HepG2 (cell line): ENCODE results near the gene GDF15. TPM values are rescaled to one million over a fixed set of nuclear protein-coding genes. Genes with fewer than 3 reads are reported as not detected.

Experiments
- BORCS8-MEF2B ChIP-seq: sonication (generic); formaldehyde crosslinking; IDR thresholded peaks from 2 replicates; pipeline ENCODE4 v1.8.0; 2022; ENCODE audit warnings: mild to moderate bottlenecking, missing genetic modification reagents
- HNF4A ChIP-seq: sonication (generic); formaldehyde crosslinking; IDR thresholded peaks from 2 replicates; pipeline ENCODE4 v1.4.0; 2020; ENCODE audit warnings: missing genetic modification reagents
- KDM6A ChIP-seq: IDR thresholded peaks from 2 replicates; pipeline ENCODE4 v1.6.1; 2016; ENCODE audit warnings: low read depth
- KMT2B ChIP-seq: IDR thresholded peaks from 2 replicates; pipeline ENCODE4 v1.6.1; 2016; ENCODE audit warnings: missing genetic modification reagents, missing compliant biosample characterization
- NKX3-1 ChIP-seq: sonication (generic); formaldehyde crosslinking; IDR thresholded peaks from 2 replicates; pipeline ENCODE4 v1.5.0; 2020; ENCODE audit warnings: missing genetic modification reagents
- NPAS2 ChIP-seq: sonication (generic); formaldehyde crosslinking; IDR thresholded peaks from 2 replicates; pipeline ENCODE4 v1.8.0; 2022; ENCODE audit warnings: mild to moderate bottlenecking, missing genetic modification reagents, borderline replicate concordance
- SRSF1 ChIP-seq: fragments of 200-400 bp; formaldehyde crosslinking; optimal IDR thresholded peaks from 2 replicates; pipeline ENCODE3; 2017; ENCODE audit warnings: mild to moderate bottlenecking, low read depth, low read length, moderate library complexity
- TRIM24 ChIP-seq: sonication (generic); formaldehyde crosslinking; IDR thresholded peaks from 2 replicates; pipeline ENCODE4 v1.8.0; 2022; ENCODE audit warnings: mild to moderate bottlenecking, missing genetic modification reagents
- ZNF17 ChIP-seq: sonication (generic); formaldehyde crosslinking; IDR thresholded peaks from 2 replicates; pipeline ENCODE4 v1.5.0; 2020; ENCODE audit warnings: mild to moderate bottlenecking, missing genetic modification reagents
- ZNF468 ChIP-seq: sonication (generic); formaldehyde crosslinking; IDR thresholded peaks from 2 replicates; pipeline ENCODE4 v1.8.0; 2022; ENCODE audit warnings: mild to moderate bottlenecking, moderate library complexity, missing genetic modification reagents
- ZNF550 ChIP-seq: sonication (generic); formaldehyde crosslinking; IDR thresholded peaks from 2 replicates; pipeline ENCODE4 v1.4.0; 2020; ENCODE audit warnings: mild to moderate bottlenecking, missing genetic modification reagents, borderline replicate concordance
- polyA plus RNA-seq, 8 experiments: library from polyadenylated mRNA; depleted of rRNA in 3 of 8; stranded (reverse) in 7 of 8; unstranded in 1 of 8; fragments of >200 nt; fragmentation: Illumina TruSeq in 4 of 8; extraction: Trizol in 4 of 8; gene quantifications; 2 replicates each; pipeline versions ENCODE4 v1.2.1 to v1.2.3, GENCODE V29; 2011 to 2016; ENCODE audit warnings: low read depth in 4 of 8, missing spikeins in 1 of 8, mixed read lengths in 1 of 8; ENCODE audit not compliant: insufficient read depth in 1 of 8
- total RNA-seq, 5 experiments: library from RNA; depleted of rRNA; stranded (reverse); fragments of >200 nt; fragmentation: Illumina TruSeq; extraction: Trizol; gene quantifications; 2 replicates each; pipeline ENCODE4 v1.2.3, GENCODE V29; 2016; ENCODE audit warnings: low read depth in 1 of 5
- TF ChIP-seq, protein P1 (sequence below): sonication (generic); formaldehyde crosslinking; IDR thresholded peaks from 2 replicates; pipeline ENCODE4 v1.5.1; 2020; ENCODE audit warnings: missing genetic modification reagents, mild to moderate bottlenecking, borderline replicate concordance
- TF ChIP-seq, protein P2 (sequence below): sonication (generic); formaldehyde crosslinking; IDR thresholded peaks from 2 replicates; pipeline ENCODE4 v1.8.0; 2022; ENCODE audit warnings: mild to moderate bottlenecking, missing genetic modification reagents, moderate library complexity
- TF ChIP-seq, protein P3 (sequence below): sonication (generic); formaldehyde crosslinking; IDR thresholded peaks from 2 replicates; pipeline ENCODE4 v1.4.0; 2020; ENCODE audit warnings: missing genetic modification reagents
- TF ChIP-seq, protein P4 (sequence below): sonication (generic); formaldehyde crosslinking; IDR thresholded peaks from 2 replicates; pipeline ENCODE4 v1.4.0; 2020; ENCODE audit warnings: mild to moderate bottlenecking, missing genetic modification reagents
- TF ChIP-seq, protein P5 (sequence below): sonication (generic); formaldehyde crosslinking; IDR thresholded peaks from 2 replicates; pipeline ENCODE4 v1.4.0; 2020; ENCODE audit warnings: missing genetic modification reagents
- TF ChIP-seq, protein P6 (sequence below): sonication (generic); formaldehyde crosslinking; IDR thresholded peaks from 2 replicates; pipeline ENCODE4 v1.4.0; 2020; ENCODE audit warnings: missing genetic modification reagents, borderline replicate concordance

The GDF15 gene
- total and polyA plus RNA-seq, 2 of the 13 experiments (the other 11 are each of a cell fraction or from before 2014, with no cell fraction given) = 146 to 422 TPM

DNA sequence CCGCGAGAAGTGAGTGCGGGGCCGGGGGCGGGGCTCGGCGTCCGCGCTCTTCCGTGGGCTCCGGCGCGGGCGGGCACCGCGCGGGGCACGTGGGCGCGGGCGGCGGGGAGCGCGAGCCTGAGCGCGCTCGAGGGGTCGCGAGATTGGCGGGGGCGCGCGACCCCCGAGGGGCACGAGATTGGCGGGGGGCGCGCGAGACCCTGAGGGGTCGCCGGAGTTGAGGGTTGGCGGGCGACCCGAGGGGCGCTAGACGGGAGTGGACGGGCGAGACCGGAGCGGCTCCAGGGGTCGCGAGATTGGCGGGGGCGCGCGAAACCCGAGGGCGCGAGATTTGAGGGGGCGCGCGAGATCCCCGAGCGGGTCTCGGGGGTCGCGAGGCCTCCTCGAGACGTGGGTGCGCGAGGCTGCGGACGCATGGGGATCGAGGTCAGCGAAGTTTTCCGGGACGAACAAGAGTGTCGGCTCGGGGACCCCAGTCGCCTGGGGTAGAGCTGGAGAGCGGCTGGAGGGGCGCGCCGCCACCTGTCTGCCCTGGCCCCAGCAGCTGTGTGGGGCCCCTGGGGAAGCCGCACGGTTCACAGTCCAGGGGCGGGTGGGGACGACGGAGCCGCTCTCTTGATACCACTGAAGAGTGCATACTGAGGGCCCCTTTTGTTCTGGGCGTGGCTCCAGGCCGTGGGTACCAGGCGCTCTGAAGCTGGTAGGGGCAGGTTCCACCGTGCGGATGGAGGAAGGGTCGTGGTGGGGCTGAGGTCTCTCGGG is 33.9 kb downstream of the GDF15 start (continued):
- TF ChIP-seq, protein P1, sequence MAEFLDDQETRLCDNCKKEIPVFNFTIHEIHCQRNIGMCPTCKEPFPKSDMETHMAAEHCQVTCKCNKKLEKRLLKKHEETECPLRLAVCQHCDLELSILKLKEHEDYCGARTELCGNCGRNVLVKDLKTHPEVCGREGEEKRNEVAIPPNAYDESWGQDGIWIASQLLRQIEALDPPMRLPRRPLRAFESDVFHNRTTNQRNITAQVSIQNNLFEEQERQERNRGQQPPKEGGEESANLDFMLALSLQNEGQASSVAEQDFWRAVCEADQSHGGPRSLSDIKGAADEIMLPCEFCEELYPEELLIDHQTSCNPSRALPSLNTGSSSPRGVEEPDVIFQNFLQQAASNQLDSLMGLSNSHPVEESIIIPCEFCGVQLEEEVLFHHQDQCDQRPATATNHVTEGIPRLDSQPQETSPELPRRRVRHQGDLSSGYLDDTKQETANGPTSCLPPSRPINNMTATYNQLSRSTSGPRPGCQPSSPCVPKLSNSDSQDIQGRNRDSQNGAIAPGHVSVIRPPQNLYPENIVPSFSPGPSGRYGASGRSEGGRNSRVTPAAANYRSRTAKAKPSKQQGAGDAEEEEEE (CRISPR knock-in tag) = no peak
- TF ChIP-seq ZNF468 (CRISPR knock-in tag) (no peak), ZNF550 (CRISPR knock-in tag) (no peak), ZNF17 (CRISPR knock-in tag) (no peak), TRIM24 (CRISPR knock-in tag) (no peak), NKX3-1 (0 out of 2 replicates have a peak, but pooled peaks have one; percentile 11), NPAS2 (CRISPR knock-in tag) (no peak), BORCS8-MEF2B (CRISPR knock-in tag) (peak; percentile 50; the same call in 1 of the 2 replicates), KMT2B (CRISPR knock-in tag) (no peak), KDM6A (CRISPR knock-in tag) (peak; percentile 74), HNF4A (CRISPR knock-in tag) (peak; percentile 75), SRSF1 (no peak)
- TF ChIP-seq, protein P2, sequence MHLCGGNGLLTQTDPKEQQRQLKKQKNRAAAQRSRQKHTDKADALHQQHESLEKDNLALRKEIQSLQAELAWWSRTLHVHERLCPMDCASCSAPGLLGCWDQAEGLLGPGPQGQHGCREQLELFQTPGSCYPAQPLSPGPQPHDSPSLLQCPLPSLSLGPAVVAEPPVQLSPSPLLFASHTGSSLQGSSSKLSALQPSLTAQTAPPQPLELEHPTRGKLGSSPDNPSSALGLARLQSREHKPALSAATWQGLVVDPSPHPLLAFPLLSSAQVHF (CRISPR knock-in tag) = peak; percentile 43; the same call in 1 of the 2 replicates
- TF ChIP-seq, protein P3, sequence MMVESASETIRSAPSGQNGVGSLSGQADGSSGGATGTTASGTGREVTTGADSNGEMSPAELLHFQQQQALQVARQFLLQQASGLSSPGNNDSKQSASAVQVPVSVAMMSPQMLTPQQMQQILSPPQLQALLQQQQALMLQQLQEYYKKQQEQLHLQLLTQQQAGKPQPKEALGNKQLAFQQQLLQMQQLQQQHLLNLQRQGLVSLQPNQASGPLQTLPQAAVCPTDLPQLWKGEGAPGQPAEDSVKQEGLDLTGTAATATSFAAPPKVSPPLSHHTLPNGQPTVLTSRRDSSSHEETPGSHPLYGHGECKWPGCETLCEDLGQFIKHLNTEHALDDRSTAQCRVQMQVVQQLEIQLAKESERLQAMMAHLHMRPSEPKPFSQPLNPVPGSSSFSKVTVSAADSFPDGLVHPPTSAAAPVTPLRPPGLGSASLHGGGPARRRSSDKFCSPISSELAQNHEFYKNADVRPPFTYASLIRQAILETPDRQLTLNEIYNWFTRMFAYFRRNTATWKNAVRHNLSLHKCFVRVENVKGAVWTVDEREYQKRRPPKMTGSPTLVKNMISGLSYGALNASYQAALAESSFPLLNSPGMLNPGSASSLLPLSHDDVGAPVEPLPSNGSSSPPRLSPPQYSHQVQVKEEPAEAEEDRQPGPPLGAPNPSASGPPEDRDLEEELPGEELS (CRISPR knock-in tag) = peak; percentile 19; the same call in 1 of the 2 replicates
- TF ChIP-seq, protein P4, sequence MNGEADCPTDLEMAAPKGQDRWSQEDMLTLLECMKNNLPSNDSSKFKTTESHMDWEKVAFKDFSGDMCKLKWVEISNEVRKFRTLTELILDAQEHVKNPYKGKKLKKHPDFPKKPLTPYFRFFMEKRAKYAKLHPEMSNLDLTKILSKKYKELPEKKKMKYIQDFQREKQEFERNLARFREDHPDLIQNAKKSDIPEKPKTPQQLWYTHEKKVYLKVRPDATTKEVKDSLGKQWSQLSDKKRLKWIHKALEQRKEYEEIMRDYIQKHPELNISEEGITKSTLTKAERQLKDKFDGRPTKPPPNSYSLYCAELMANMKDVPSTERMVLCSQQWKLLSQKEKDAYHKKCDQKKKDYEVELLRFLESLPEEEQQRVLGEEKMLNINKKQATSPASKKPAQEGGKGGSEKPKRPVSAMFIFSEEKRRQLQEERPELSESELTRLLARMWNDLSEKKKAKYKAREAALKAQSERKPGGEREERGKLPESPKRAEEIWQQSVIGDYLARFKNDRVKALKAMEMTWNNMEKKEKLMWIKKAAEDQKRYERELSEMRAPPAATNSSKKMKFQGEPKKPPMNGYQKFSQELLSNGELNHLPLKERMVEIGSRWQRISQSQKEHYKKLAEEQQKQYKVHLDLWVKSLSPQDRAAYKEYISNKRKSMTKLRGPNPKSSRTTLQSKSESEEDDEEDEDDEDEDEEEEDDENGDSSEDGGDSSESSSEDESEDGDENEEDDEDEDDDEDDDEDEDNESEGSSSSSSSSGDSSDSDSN = peak; percentile 82
- TF ChIP-seq, protein P5, sequence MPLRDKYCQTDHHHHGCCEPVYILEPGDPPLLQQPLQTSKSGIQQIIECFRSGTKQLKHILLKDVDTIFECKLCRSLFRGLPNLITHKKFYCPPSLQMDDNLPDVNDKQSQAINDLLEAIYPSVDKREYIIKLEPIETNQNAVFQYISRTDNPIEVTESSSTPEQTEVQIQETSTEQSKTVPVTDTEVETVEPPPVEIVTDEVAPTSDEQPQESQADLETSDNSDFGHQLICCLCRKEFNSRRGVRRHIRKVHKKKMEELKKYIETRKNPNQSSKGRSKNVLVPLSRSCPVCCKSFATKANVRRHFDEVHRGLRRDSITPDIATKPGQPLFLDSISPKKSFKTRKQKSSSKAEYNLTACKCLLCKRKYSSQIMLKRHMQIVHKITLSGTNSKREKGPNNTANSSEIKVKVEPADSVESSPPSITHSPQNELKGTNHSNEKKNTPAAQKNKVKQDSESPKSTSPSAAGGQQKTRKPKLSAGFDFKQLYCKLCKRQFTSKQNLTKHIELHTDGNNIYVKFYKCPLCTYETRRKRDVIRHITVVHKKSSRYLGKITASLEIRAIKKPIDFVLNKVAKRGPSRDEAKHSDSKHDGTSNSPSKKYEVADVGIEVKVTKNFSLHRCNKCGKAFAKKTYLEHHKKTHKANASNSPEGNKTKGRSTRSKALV (CRISPR knock-in tag) = no peak
- TF ChIP-seq, protein P6, sequence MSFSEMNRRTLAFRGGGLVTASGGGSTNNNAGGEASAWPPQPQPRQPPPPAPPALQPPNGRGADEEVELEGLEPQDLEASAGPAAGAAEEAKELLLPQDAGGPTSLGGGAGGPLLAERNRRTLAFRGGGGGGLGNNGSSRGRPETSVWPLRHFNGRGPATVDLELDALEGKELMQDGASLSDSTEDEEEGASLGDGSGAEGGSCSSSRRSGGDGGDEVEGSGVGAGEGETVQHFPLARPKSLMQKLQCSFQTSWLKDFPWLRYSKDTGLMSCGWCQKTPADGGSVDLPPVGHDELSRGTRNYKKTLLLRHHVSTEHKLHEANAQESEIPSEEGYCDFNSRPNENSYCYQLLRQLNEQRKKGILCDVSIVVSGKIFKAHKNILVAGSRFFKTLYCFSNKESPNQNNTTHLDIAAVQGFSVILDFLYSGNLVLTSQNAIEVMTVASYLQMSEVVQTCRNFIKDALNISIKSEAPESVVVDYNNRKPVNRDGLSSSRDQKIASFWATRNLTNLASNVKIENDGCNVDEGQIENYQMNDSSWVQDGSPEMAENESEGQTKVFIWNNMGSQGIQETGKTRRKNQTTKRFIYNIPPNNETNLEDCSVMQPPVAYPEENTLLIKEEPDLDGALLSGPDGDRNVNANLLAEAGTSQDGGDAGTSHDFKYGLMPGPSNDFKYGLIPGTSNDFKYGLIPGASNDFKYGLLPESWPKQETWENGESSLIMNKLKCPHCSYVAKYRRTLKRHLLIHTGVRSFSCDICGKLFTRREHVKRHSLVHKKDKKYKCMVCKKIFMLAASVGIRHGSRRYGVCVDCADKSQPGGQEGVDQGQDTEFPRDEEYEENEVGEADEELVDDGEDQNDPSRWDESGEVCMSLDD (CRISPR knock-in tag) = peak; percentile 73; the same call in 1 of the 2 replicates
